GM19240 (cell line): ENCODE data around the gene LONRF2.

ENCODE experiments used
- DNase-seq: peaks from one replicate; pipeline ENCODE4 v3.0.0; 2011; ENCODE audit warnings: low spot score; ENCODE audit not compliant: insufficient read length

Gene LONRF2

DNA sequence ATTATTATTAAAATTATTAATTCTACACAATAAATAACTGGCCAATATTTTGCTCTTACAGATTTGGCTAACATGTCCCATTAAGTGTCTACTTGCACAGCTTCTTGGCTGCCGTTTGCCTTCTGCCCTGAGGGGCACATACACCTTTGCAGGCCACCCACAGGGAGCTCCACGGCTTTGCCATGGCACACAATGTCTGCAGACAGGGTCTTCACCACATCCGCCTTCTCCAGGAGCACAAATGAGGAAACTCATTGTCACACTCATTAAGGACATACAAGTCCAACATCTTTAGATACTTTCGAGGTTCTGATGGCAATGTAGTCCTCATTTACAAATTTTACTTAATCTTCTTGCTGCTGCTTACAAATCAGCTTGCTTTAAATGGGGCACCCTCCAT lies 45.6 kb downstream of the LONRF2 start:
- no peak for DNase-seq

- no peak for DNase-seq
Measured at GRCh38 chr2:100275200-100275589, 47.1 kb downstream of the LONRF2 start.

GRCh38 chr2:100274566-100275199 lies 47.6 kb downstream of the LONRF2 start:
- no peak for DNase-seq

DNA sequence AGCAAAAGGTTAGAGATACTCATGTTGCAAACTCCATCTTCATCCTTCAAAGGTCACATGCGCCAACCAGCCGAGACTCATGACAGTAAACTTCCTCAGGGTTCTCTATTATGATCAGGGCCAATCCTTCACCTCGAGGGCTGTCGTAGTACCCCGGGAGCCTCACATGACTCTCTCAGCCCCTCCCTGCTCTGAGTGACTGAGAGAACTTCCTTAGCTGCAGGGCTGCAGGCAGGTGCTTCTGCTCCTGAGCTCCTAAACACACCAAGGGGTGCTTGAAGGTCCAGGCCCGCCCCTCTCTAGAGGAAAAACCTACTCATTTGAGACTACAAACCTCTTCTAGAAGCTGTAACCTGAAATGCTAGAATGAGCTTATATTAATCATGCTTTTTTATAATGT lies 48.2 kb downstream of the LONRF2 start:
- no peak for DNase-seq

DNA sequence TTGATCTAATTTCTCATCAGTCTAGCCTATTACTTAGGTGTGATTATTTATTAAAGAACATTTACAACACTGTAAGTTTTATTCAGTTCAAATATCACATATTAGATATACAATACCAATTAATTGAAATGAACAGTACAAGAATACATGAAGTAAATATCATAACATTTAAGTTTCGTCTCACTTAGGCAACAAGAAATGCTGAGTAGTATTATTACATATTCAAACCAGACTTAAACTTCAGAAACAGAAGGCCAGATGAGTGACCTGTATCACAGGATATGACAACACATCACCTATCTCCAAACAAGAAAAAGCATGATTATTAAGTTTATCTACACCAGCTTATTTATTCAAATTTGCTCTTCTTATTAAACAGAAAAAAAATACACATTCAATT lies 48.9 kb downstream of the LONRF2 start:
- no peak for DNase-seq

DNA sequence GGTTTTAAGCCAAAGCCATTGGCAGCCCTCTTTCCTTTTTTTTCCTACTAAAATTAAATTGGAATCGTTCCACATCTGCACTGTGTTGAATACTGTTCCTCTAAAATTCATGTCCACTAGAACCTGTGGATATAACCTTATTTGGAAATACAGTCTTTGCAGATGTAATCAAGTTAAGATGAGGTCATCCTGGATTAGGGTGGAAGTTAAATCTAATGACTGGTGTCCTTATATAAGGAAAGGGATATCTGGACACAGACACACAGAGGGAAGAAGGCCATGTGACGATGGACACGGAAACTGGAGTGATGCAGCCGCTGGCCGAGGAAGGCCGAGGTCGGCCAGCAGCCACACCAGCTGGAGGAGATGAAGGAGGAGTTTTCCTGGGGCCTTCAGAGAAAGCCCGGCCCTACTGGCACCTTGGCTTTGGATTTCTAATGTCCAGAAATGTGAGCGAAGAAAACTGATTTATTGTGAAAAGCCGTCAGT lies 49.4 kb downstream of the LONRF2 start:
- no peak for DNase-seq

DNA sequence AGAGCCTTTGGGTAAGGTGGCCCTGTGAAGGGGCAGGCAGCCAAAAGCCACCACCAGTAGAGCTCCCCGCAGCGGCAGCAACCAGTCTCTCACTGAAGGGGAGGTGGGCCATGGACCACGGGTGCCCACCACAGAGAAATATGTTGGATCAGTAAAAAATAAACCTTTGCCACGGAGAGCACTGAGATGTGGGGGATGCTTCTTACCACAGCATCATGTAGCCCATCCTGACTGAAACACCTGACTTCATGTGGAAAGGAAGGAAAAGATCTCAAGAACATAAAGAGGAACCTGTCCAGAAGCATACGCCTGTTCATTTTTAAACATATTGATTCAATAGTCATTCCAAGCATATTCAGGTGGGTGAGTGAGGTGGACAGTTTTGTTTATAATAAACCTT lies 51.1 kb downstream of the LONRF2 start:
- no peak for DNase-seq

DNA sequence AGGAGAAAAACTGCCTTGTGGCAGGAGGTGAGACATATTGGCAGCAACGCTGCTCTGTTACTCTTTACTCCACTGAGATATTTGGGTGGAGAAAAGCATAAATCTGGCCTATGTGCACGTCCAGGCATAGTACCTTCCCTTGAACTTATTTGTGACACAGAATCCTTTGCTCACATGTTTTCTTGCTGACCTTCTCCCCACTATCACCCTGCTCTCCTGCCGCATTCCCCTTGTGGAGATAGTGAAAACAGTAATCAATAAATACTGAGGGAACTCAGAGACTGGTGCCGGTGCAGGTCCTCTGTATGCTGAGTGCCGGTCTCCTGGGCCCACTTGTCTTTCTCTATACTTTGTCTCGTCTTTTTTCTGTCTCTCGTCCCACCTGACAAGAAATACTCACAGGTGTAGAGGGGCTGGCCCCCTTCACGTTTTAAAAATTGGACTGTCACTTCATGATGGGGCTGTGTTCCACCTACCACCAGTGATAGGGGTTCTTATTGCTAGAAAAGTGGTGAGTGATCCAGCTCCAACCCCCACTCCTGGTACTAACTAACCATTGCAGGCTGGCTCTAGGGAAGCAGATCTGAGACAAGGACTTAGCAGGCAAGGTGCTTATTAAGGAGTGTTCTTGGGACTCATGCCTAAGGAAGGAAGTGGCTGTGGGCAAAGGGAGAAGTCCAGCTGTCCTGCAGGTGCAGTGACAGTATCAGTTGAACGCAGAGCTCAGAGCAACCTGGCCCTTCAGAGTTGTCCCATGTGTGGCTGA lies 51.7 kb downstream of the LONRF2 start:
- DNase-seq, result no peak

GRCh38 chr2:100269889-100270288 lies 52.4 kb downstream of the LONRF2 start:
- no peak for DNase-seq

GRCh38 chr2:100268986-100269385 lies 53.3 kb downstream of the LONRF2 start:
- no peak for DNase-seq

- DNase-seq, result no peak
Measured at GRCh38 chr2:100267751-100268150, 54.5 kb downstream of the LONRF2 start.

DNA sequence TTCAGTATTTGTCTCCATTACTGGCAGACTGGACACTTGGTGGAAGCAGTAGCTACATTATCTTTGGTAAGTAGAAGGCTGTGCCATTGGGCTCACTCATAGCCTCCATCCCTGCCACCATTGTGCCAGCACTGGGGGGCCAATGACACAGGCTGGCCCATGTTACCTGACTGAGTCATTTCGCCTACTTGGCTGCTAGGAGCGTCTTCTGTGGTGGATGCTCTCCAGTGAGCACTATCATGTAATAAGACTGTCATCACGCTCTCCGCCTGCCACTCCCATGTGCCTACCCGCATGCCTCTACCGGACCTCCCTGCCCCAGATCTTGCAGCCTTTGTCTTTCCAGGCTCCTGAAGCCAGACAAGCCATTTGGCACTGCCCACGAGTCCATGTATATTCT lies 56.2 kb downstream of the LONRF2 start:
- DNase-seq, result no peak

DNA sequence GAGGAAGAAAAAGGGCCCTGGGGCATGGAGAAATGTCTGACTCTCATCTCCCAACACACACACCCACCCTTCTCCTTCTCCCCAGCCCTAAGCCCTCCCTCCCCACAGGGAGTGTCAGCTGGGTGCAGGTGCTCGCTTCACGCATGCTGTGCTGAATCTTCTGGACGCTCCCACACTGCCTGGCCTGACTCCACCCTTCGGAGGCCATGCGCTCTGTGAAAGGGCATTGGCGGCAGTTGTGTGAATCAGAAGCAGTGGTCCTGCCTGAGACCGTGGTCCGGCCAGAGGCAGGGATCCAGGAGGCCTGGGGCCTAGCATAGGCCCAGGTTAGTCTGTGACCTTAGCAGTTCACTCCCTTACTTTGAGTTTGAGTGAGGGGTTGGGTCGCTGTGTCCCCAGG lies 57.1 kb downstream of the LONRF2 start:
- no peak for DNase-seq

GRCh38 chr2:100264651-100265050 lies 57.6 kb downstream of the LONRF2 start:
- no peak for DNase-seq

DNA sequence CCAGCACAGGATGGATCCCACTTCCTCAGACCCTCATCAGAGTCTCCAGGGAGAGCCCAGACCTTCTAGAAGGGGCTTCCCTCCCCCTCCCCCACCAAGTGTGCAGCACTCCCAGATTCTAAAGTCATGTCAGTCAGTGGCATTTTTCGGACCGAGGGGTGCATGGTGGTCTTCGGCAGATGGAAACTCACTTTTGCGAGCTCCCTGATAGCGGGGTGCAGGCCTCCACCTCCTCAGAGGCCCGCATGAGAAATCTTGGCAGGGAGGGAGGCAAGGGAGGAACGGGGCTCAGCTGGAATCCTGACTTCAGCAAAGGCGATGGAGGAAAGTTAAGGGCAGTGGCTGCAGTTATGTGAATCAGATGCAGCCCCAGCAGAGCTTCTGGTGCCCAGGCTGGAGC lies 58.2 kb downstream of the LONRF2 start:
- no peak for DNase-seq

GRCh38 chr2:100262555-100263320 lies 59.6 kb downstream of the LONRF2 start:
- peak; percentile 37 for DNase-seq

DNA sequence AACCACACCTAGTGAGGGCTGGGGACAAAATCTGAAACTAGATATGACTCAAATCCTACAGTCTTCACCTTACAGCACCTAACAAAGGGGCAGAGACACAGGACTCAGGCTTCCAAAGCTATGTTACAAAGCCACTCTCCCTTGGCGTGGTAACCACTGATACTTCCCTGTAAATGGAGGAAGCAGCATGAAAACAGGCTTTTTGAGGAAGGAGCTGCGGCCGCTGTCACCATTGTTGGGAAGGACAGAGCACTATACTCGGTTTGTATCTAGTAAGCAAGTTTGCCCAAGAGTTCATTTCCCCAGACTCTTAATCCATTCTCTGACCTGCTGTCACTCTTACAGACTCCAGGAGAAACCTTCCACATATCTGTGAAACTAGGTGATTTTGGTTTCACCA lies 60.3 kb downstream of the LONRF2 start:
- no peak for DNase-seq

DNA sequence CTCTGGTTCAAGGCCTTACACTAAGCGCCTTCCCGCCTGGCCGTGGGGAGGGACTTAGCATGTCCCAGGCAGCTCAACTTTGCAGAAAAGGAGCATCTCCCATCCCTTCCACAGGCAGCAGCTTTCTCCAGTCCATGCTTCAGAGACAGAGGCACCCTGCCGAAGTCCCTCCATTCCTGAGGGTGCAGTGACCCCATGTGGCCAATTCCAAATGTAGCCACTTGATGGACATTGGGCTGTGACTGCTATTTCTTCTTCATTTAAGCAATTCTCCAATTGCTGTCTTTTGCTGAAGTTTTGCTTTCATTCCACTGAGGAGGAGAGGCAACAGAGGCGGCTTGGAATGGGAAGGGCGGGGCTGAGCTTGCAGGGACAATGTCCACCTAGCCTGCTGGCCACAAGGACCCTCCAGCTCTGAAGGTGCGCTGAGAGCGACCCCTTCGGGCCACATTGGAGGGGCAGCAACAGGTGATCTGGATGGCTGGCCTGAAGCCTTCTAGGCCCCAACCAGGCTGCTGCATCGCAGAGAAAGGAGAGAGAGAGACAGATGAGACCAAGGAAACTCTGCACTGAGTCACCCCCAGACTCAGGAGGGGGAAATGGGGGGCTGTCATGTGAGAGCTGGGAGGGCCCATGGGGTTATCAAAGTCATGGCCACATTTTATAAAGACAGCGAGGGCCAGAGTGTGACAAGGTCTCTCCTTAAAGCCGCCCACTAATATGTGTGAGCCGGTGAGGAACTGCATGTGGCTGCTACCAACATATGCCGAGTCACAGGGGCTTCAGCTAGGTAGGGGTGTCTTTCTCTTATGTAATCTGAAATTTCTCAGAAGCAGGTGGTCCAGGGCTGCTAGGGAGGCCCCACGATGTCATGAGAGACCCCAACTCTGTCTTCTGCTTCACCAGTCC lies 61.3 kb downstream of the LONRF2 start:
- DNase-seq, result peak; percentile 37

DNA sequence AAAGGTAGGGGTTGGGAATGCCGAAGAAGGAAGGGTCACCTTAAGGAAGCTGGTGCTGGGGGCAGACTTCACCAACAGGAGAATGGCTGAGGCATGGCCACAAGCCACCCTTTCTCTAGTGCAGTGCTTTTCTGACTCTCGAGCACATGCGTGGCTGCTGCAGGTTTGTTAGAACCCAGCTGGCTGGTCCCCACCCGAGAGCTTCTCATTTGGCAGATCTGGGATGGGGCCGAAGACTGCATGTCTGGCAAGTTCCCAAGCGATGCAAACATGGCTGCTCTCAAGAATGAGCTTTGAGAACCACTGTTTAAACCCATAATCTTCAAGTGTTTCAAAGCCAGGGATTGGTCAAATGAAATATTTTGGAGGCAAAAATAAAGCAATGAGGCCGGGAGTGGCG lies 63.2 kb downstream of the LONRF2 start:
- DNase-seq, result no peak

DNA sequence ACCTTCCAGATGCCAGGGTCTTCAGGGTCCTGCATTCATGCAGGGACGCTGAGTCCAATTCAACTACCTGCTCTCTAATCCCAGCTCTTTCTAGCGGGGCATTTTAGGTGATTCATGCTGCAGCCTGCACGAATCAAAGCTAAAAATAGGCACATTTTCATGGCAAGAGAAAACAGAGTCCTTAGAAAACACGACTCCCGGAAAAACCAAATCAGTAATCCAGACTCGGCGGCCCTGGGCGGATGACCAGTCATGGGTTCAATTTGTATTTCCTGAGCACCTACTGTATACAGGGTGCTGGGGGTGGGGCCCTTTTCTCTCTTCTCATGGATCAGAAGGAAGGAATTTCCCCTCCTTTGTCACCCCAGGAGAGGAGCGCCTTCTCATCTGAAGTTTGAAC lies 64.4 kb downstream of the LONRF2 start:
- DNase-seq, result no peak

- DNase-seq, result no peak
Measured at GRCh38 chr2:100256849-100257248, 65.5 kb downstream of the LONRF2 start.
